Activated T-cell treated with anti-CD3 and anti-CD28 coated beads, Interleukin-2, amount 50 U/mL, for 72 hours (primary cell): Measurements from ENCODE around the gene MYT1. TPM values are rescaled to one million over a fixed set of nuclear protein-coding genes. Genes with fewer than 3 reads are reported as not detected.

Experiments used
- ATAC-seq, 2 donors: fragments of 150-1000 bp; cut with Tn5 transposase; replicated peaks in 1 of 2; 2 replicates each; pipeline ENCODE4 v1.10.0; 2021; ENCODE audit warnings: moderate library complexity in 2 of 2, mild to moderate bottlenecking in 1 of 2
- DNase-seq, 2 donors: peaks; one replicate each; pipeline ENCODE4 v3.0.0; 2021 to 2022; ENCODE audit warnings: mixed read lengths in 1 of 2
- H3K27ac Mint-ChIP-seq: one replicate; pipeline ENCODE4 v1.8.0; 2022; ENCODE audit warnings: mild to moderate bottlenecking, moderate library complexity, mixed read lengths
- H3K27me3 Mint-ChIP-seq: one replicate; pipeline ENCODE4 v1.8.0; 2022; ENCODE audit warnings: low read depth, mixed read lengths
- H3K36me3 Mint-ChIP-seq, 2 donors: one replicate each; pipeline ENCODE4 v1.8.0; 2022; ENCODE audit warnings: mixed read lengths in 2 of 2, mild to moderate bottlenecking in 1 of 2; ENCODE audit not compliant: insufficient read depth in 2 of 2
- H3K4me1 Mint-ChIP-seq: one replicate; pipeline ENCODE4 v1.8.0; 2022; ENCODE audit warnings: low read depth, mixed read lengths
- H3K4me3 Mint-ChIP-seq, 2 donors: one replicate each; pipeline ENCODE4 v1.8.0; 2022; ENCODE audit warnings: mild to moderate bottlenecking in 2 of 2, mixed read lengths in 2 of 2, moderate library complexity in 2 of 2
- H3K9me3 Mint-ChIP-seq, 2 donors: one replicate each; pipeline ENCODE4 v1.8.0; 2022; ENCODE audit warnings: mixed read lengths in 2 of 2
- total RNA-seq, 2 donors: library from RNA; stranded (reverse); gene quantifications; one replicate each; pipeline ENCODE4 v1.2.3, GENCODE V29; 2022

The MYT1 gene
- total RNA-seq, 2 donors from 2014 or later: 0.12 to 0.23 TPM

- H3K4me1 Mint-ChIP-seq: no peaks in the 10 kb centered on the region
- DNase-seq: no peak
- H3K36me3 Mint-ChIP-seq: no peaks in the 10 kb centered on the region
- H3K27me3 Mint-ChIP-seq: peaks cover 3% of the 10 kb centered on the region
- H3K9me3 Mint-ChIP-seq: no peaks in the 10 kb centered on the region
- ATAC-seq: no peak
- H3K4me3 Mint-ChIP-seq: no peak overlapping the region
- H3K27ac Mint-ChIP-seq: no peak overlapping the region
Measured at GRCh38 chr20:64153861-64154589, 10.2 kb upstream of the MYT1 start.

GRCh38 chr20:64154590-64155257 is 9.5 kb upstream of the MYT1 start:
- no peak for ATAC-seq
- no peak overlapping the region for H3K27ac Mint-ChIP-seq
- DNase-seq: no peak
- H3K36me3 Mint-ChIP-seq: no peaks in the 10 kb centered on the region
- no peaks in the 10 kb centered on the region for H3K4me1 Mint-ChIP-seq
- peaks cover 6% of the 10 kb centered on the region for H3K27me3 Mint-ChIP-seq
- H3K9me3 Mint-ChIP-seq: no peaks in the 10 kb centered on the region
- H3K4me3 Mint-ChIP-seq: no peak overlapping the region

- peaks cover 6% of the 10 kb centered on the region for H3K27me3 Mint-ChIP-seq
- H3K9me3 Mint-ChIP-seq: no peaks in the 10 kb centered on the region
- H3K4me1 Mint-ChIP-seq: no peaks in the 10 kb centered on the region
- no peak overlapping the region for H3K27ac Mint-ChIP-seq
- ATAC-seq (no peak), DNase-seq (no peak)
- no peaks in the 10 kb centered on the region for H3K36me3 Mint-ChIP-seq
- H3K4me3 Mint-ChIP-seq: no peak overlapping the region
Measured at GRCh38 chr20:64155258-64156135, 8.8 kb upstream of the MYT1 start.

GRCh38 chr20:64156136-64156885 is 7.9 kb upstream of the MYT1 start:
- no peaks in the 10 kb centered on the region for H3K9me3 Mint-ChIP-seq
- H3K27ac Mint-ChIP-seq: no peak overlapping the region
- ATAC-seq (no peak), DNase-seq (no peak)
- no peaks in the 10 kb centered on the region for H3K36me3 Mint-ChIP-seq
- H3K4me3 Mint-ChIP-seq: no peak overlapping the region
- peaks cover under 1% of the 10 kb centered on the region for H3K4me1 Mint-ChIP-seq
- peaks cover 7% of the 10 kb centered on the region for H3K27me3 Mint-ChIP-seq

- no peaks in the 10 kb centered on the region for H3K9me3 Mint-ChIP-seq
- H3K36me3 Mint-ChIP-seq: no peaks in the 10 kb centered on the region
- peaks cover 5% of the 10 kb centered on the region for H3K4me1 Mint-ChIP-seq
- no peak overlapping the region for H3K27ac Mint-ChIP-seq
- no peak for DNase-seq
- H3K27me3 Mint-ChIP-seq: peaks cover 16% of the 10 kb centered on the region
- ATAC-seq: no peak
- no peak overlapping the region for H3K4me3 Mint-ChIP-seq
Measured at GRCh38 chr20:64156886-64157875, 7.1 kb upstream of the MYT1 start.

GRCh38 chr20:64157878-64158277 is 6.4 kb upstream of the MYT1 start:
- H3K36me3 Mint-ChIP-seq: no peaks in the 10 kb centered on the region
- H3K9me3 Mint-ChIP-seq: no peaks in the 10 kb centered on the region
- H3K4me3 Mint-ChIP-seq: no peak overlapping the region
- peaks cover 23% of the 10 kb centered on the region for H3K27me3 Mint-ChIP-seq
- H3K27ac Mint-ChIP-seq: no peak overlapping the region
- no peak for DNase-seq
- no peak for ATAC-seq
- H3K4me1 Mint-ChIP-seq: peaks cover 5% of the 10 kb centered on the region

- Mint-ChIP-seq H3K27ac (no peak overlapping the region), H3K9me3 (no peaks in the 10 kb centered on the region), H3K36me3 (no peaks in the 10 kb centered on the region), H3K27me3 (peaks cover 30% of the 10 kb centered on the region), H3K4me3 (no peak overlapping the region), H3K4me1 (peaks cover 5% of the 10 kb centered on the region)
- no peak for DNase-seq
- no peak for ATAC-seq
Measured at GRCh38 chr20:64158346-64159285, 5.6 kb upstream of the MYT1 start.

GRCh38 chr20:64159286-64159680 is 5.0 kb upstream of the MYT1 start:
- no peak for ATAC-seq
- Mint-ChIP-seq H3K27me3 (peaks cover 37% of the 10 kb centered on the region), H3K9me3 (no peaks in the 10 kb centered on the region), H3K27ac (no peak overlapping the region), H3K4me3 (no peak overlapping the region), H3K36me3 (no peaks in the 10 kb centered on the region), H3K4me1 (peaks cover 5% of the 10 kb centered on the region)
- no peak for DNase-seq

- Mint-ChIP-seq H3K9me3 (no peaks in the 10 kb centered on the region), H3K36me3 (no peaks in the 10 kb centered on the region), H3K27me3 (peaks cover 38% of the 10 kb centered on the region), H3K27ac (no peak overlapping the region), H3K4me1 (peaks cover 5% of the 10 kb centered on the region), H3K4me3 (no peak overlapping the region)
- ATAC-seq (no peak), DNase-seq (no peak)
Measured at GRCh38 chr20:64159711-64160110, 4.5 kb upstream of the MYT1 start.

- DNase-seq (no peak), ATAC-seq (no peak)
- Mint-ChIP-seq H3K27ac (no peak overlapping the region), H3K4me1 (peaks cover 5% of the 10 kb centered on the region), H3K4me3 (no peak overlapping the region), H3K27me3 (peaks cover 38% of the 10 kb centered on the region), H3K9me3 (no peaks in the 10 kb centered on the region), H3K36me3 (no peaks in the 10 kb centered on the region)
Measured at GRCh38 chr20:64160118-64160517, 4.1 kb upstream of the MYT1 start.
